ENCODE measurements around the gene TSFM.

TSFM gene

GRCh38 chr12:57776247-57776587, 6.4 kb upstream of the TSFM start:
- no peak for DNase-seq (ENCODE audit: insufficient read length, low spot score)
- no peak for FAIRE-seq

GRCh38 chr12:57777367-57777766, 5.2 kb upstream of the TSFM start:
- FAIRE-seq (no peak), DNase-seq (ENCODE audit: insufficient read length, low spot score) (no peak)

- no peak for FAIRE-seq
- no peak for DNase-seq (ENCODE audit: insufficient read length, low spot score)
Observed at GRCh38 chr12:57777911-57778310, 4.7 kb upstream of the TSFM start.

- no peak for FAIRE-seq
- DNase-seq (ENCODE audit: insufficient read length, low spot score): no peak
Observed at GRCh38 chr12:57779736-57780135, 2.9 kb upstream of the TSFM start.

- FAIRE-seq (no peak), DNase-seq (ENCODE audit: insufficient read length, low spot score) (no peak)
Observed at GRCh38 chr12:57780284-57780897, 2.2 kb upstream of the TSFM start.

GRCh38 chr12:57781244-57781643, 1.3 kb upstream of the TSFM start:
- no peak for FAIRE-seq
- no peak for DNase-seq (ENCODE audit: insufficient read length, low spot score)

- DNase-seq (ENCODE audit: insufficient read length, low spot score): no peak
- no peak for FAIRE-seq
Observed at GRCh38 chr12:57781801-57782200, 786 bp upstream of the TSFM start.

GRCh38 chr12:57782243-57782607, 362 bp upstream of the TSFM start:
- no peak for DNase-seq (ENCODE audit: insufficient read length, low spot score)
- FAIRE-seq: no peak

GRCh38 chr12:57783466-57783801, 847 bp downstream of the TSFM start:
- no peak for DNase-seq (ENCODE audit: insufficient read length, low spot score)
- FAIRE-seq: no peak

- no peak for FAIRE-seq
- no peak for DNase-seq (ENCODE audit: insufficient read length, low spot score)
Observed at GRCh38 chr12:57783861-57784260, 1.3 kb downstream of the TSFM start.

- DNase-seq (ENCODE audit: insufficient read length, low spot score): no peak
- no peak for FAIRE-seq
Observed at GRCh38 chr12:57793920-57794319, 11.3 kb downstream of the TSFM start.

GRCh38 chr12:57795354-57795753, 12.8 kb downstream of the TSFM start:
- FAIRE-seq (no peak), DNase-seq (ENCODE audit: insufficient read length, low spot score) (no peak)

GRCh38 chr12:57796996-57797395, 14.4 kb downstream of the TSFM start:
- DNase-seq (ENCODE audit: insufficient read length, low spot score): no peak
- FAIRE-seq: no peak

GRCh38 chr12:57797933-57798332, 15.3 kb downstream of the TSFM start:
- DNase-seq (ENCODE audit: insufficient read length, low spot score) (no peak), FAIRE-seq (no peak)

GRCh38 chr12:57800965-57801364, 18.4 kb downstream of the TSFM start:
- FAIRE-seq: no peak
- no peak for DNase-seq (ENCODE audit: insufficient read length, low spot score)

GRCh38 chr12:57802607-57803006, 20.0 kb downstream of the TSFM start:
- FAIRE-seq: no peak
- no peak for DNase-seq (ENCODE audit: insufficient read length, low spot score)

- FAIRE-seq: no peak
- DNase-seq (ENCODE audit: insufficient read length, low spot score): no peak
Observed at GRCh38 chr12:57803319-57803893, 20.8 kb downstream of the TSFM start.

- DNase-seq (ENCODE audit: insufficient read length, low spot score) (no peak), FAIRE-seq (no peak)
Observed at GRCh38 chr12:57806677-57807076, 24.1 kb downstream of the TSFM start.

- no peak for FAIRE-seq
- no peak for DNase-seq (ENCODE audit: insufficient read length, low spot score)
Observed at GRCh38 chr12:57807285-57807684, 24.7 kb downstream of the TSFM start.

- FAIRE-seq (no peak), DNase-seq (ENCODE audit: insufficient read length, low spot score) (no peak)
Observed at GRCh38 chr12:57808351-57808750, 25.8 kb downstream of the TSFM start.

GRCh38 chr12:57809425-57809824, 26.8 kb downstream of the TSFM start:
- FAIRE-seq: no peak

GRCh38 chr12:57810450-57810849, 27.9 kb downstream of the TSFM start:
- FAIRE-seq: no peak
- DNase-seq (ENCODE audit: insufficient read length, low spot score): no peak

More at GRCh38 chr12:57809425-57809824, 26.8 kb downstream of the TSFM start:
- DNase-seq (ENCODE audit: insufficient read length, low spot score): no peak

All from GM19239 (cell line).